Endometrium (tissue), 2 donors: ENCODE data around the gene RABGAP1L.
"Not testable (repeated sequence)": the region's sequence is repeated elsewhere in the genome, so short reads cannot be mapped to it uniquely, and the experiment has no call there.

ENCODE experiments used
- FAIRE-seq: peaks from 2 replicates; lab custom pipeline; 2012; peaks lifted over from hg19 to GRCh38; lab: Jason Lieb, UNC
- donor health status: control.
- donor health status: control.

The RABGAP1L gene

GRCh38 chr1:174153825-174154107, 5.6 kb upstream of the RABGAP1L start:
- FAIRE-seq: no peak

GRCh38 chr1:174156437-174156836, 2.9 kb upstream of the RABGAP1L start:
- FAIRE-seq: no peak

- no peak for FAIRE-seq
Observed at GRCh38 chr1:174157157-174157806, 2.0 kb upstream of the RABGAP1L start.

- no peak for FAIRE-seq
Observed at GRCh38 chr1:174158767-174159251, 511 bp upstream of the RABGAP1L start.

- no peak for FAIRE-seq
Observed at GRCh38 chr1:174160109-174160473, 771 bp downstream of the RABGAP1L start.

GRCh38 chr1:174160603-174161002, 1.3 kb downstream of the RABGAP1L start:
- no peak for FAIRE-seq

- no peak for FAIRE-seq
Observed at GRCh38 chr1:174161813-174162212, 2.5 kb downstream of the RABGAP1L start.

- no peak for FAIRE-seq
Observed at GRCh38 chr1:174164826-174165225, 5.5 kb downstream of the RABGAP1L start.

- no peak for FAIRE-seq
Observed at GRCh38 chr1:174165471-174166137, 6.3 kb downstream of the RABGAP1L start.

- FAIRE-seq: no peak
Observed at GRCh38 chr1:174166530-174167264, 7.4 kb downstream of the RABGAP1L start.

- FAIRE-seq: no peak
Observed at GRCh38 chr1:174167265-174167803, 8.0 kb downstream of the RABGAP1L start.

GRCh38 chr1:174169342-174169741, 10.0 kb downstream of the RABGAP1L start:
- no peak for FAIRE-seq

GRCh38 chr1:174171073-174171472, 11.8 kb downstream of the RABGAP1L start:
- FAIRE-seq: no peak

- no peak for FAIRE-seq
Observed at GRCh38 chr1:174174461-174175329, 15.4 kb downstream of the RABGAP1L start.

- not testable (repeated sequence) for FAIRE-seq
Observed at GRCh38 chr1:174178459-174178858, 19.1 kb downstream of the RABGAP1L start.

GRCh38 chr1:174189428-174190062, 30.2 kb downstream of the RABGAP1L start:
- no peak for FAIRE-seq

GRCh38 chr1:174190691-174191199, 31.4 kb downstream of the RABGAP1L start:
- FAIRE-seq: no peak

GRCh38 chr1:174191349-174191862, 32.1 kb downstream of the RABGAP1L start:
- FAIRE-seq: no peak

- FAIRE-seq: no peak
Observed at GRCh38 chr1:174194461-174194860, 35.1 kb downstream of the RABGAP1L start.

GRCh38 chr1:174197088-174197487, 37.8 kb downstream of the RABGAP1L start:
- no peak for FAIRE-seq

GRCh38 chr1:174197547-174197946, 38.2 kb downstream of the RABGAP1L start:
- no peak for FAIRE-seq
